WERI-Rb-1 (cell line): ENCODE data around the gene SMC6.

Experiments
- DNase-seq: peaks from one replicate; pipeline ENCODE4 v3.0.0-alpha.2; 2020
- H3K27ac ChIP-seq: fragments of 250-450 bp; sonication (Bioruptor Pico); 2 replicates; pipeline ENCODE4 v1.5.1; 2020; ENCODE audit warnings: mild to moderate bottlenecking, moderate library complexity
- H3K27me3 ChIP-seq: fragments of 250-450 bp; sonication (Bioruptor Pico); 2 replicates; pipeline ENCODE4 v1.5.1; 2021; ENCODE audit warnings: mild to moderate bottlenecking, low read depth, moderate library complexity; ENCODE audit not compliant: insufficient read depth, severe bottlenecking
- H3K36me3 ChIP-seq: fragments of 250-450 bp; sonication (Bioruptor Pico); 2 replicates; pipeline ENCODE4 v1.5.1; 2020; ENCODE audit warnings: mild to moderate bottlenecking, moderate library complexity
- H3K4me3 ChIP-seq: 2 replicates; pipeline ENCODE4 v1.5.1; 2011; ENCODE audit warnings: low read depth, mild to moderate bottlenecking, control low read depth, low read length
- H3K9me3 ChIP-seq: fragments of 250-450 bp; sonication (Bioruptor Pico); 2 replicates; pipeline ENCODE4 v1.5.1; 2021; ENCODE audit warnings: mild to moderate bottlenecking, moderate library complexity; ENCODE audit not compliant: severe bottlenecking
- CTCF ChIP-seq: IDR thresholded peaks from 2 replicates; pipeline ENCODE4 v1.5.1; 2011; ENCODE audit warnings: low read depth, mild to moderate bottlenecking, control low read depth, inconsistent platforms, low read length

The SMC6 gene

GRCh38 chr2:17771956-17772355 is 18.3 kb upstream of the SMC6 start:
- Histone ChIP-seq H3K36me3 (peaks cover 71% of the 10 kb centered on the region), H3K9me3 (no peaks in the 10 kb centered on the region), H3K27ac (no peak overlapping the region), H3K4me3 (no peak overlapping the region), H3K27me3 (no peaks in the 10 kb centered on the region)
- DNase-seq, result no peak
- TF ChIP-seq CTCF, result no peak

GRCh38 chr2:17768894-17769293 is 15.3 kb upstream of the SMC6 start:
- no peak overlapping the region for H3K4me3 ChIP-seq
- no peaks in the 10 kb centered on the region for H3K27me3 ChIP-seq
- H3K9me3 ChIP-seq, result no peaks in the 10 kb centered on the region
- H3K36me3 ChIP-seq, result peaks cover 79% of the 10 kb centered on the region
- DNase-seq, result no peak
- no peak for TF ChIP-seq CTCF
- H3K27ac ChIP-seq, result no peak overlapping the region

- no peak overlapping the region for H3K4me3 ChIP-seq
- DNase-seq, result no peak
- no peak for TF ChIP-seq CTCF
- H3K27me3 ChIP-seq, result no peaks in the 10 kb centered on the region
- H3K27ac ChIP-seq, result no peak overlapping the region
- peaks cover 76% of the 10 kb centered on the region for H3K36me3 ChIP-seq
- no peaks in the 10 kb centered on the region for H3K9me3 ChIP-seq
These were observed 11.8 kb upstream of the SMC6 start for GRCh38 chr2:17765398-17765797.

GRCh38 chr2:17763641-17764333 is 10.2 kb upstream of the SMC6 start:
- Histone ChIP-seq H3K27me3 (no peaks in the 10 kb centered on the region), H3K9me3 (no peaks in the 10 kb centered on the region), H3K27ac (no peak overlapping the region), H3K36me3 (peaks cover 67% of the 10 kb centered on the region), H3K4me3 (no peak overlapping the region)
- no peak for TF ChIP-seq CTCF
- DNase-seq, result no peak

- Histone ChIP-seq H3K9me3 (no peaks in the 10 kb centered on the region), H3K27ac (no peak overlapping the region), H3K36me3 (peaks cover 55% of the 10 kb centered on the region), H3K27me3 (no peaks in the 10 kb centered on the region), H3K4me3 (no peak overlapping the region)
- no peak for DNase-seq
- no peak for TF ChIP-seq CTCF
These were observed 8.8 kb upstream of the SMC6 start for GRCh38 chr2:17762451-17762850.

GRCh38 chr2:17759805-17760204 is 6.2 kb upstream of the SMC6 start:
- Histone ChIP-seq H3K27ac (no peak overlapping the region), H3K36me3 (peaks cover 35% of the 10 kb centered on the region), H3K4me3 (no peak overlapping the region), H3K27me3 (no peaks in the 10 kb centered on the region), H3K9me3 (no peaks in the 10 kb centered on the region)
- no peak for DNase-seq
- TF ChIP-seq CTCF, result no peak
